B cell (primary cell): Measurements from ENCODE around the gene HOXD10. TPM values are rescaled to one million over a fixed set of nuclear protein-coding genes. Genes with fewer than 3 reads are reported as not detected.

Source experiments
- ATAC-seq: fragments of 200-7000 bp; cut with Tn5 transposase; one replicate; pipeline ENCODE4 v1.10.0; 2021; ENCODE audit warnings: low read depth, mild to moderate bottlenecking, moderate number of reproducible peaks, moderate library complexity
- CTCF ChIA-PET: fragments of 350-600 bp; sonication (Branson Sonifier 250); formaldehyde crosslinking; loops from one replicate; lab custom pipeline; 2021; ENCODE audit warnings: antibody characterized with exemption, inconsistent platforms; lab: Charles Lee
- POLR2A ChIA-PET: fragments of 350-600 bp; sonication (Branson Sonifier 250); formaldehyde crosslinking; loops from one replicate; lab custom pipeline; 2021; ENCODE audit warnings: antibody characterized with exemption; lab: Charles Lee
- DNase-seq: peaks from one replicate; pipeline ENCODE4 v3.0.0; 2013
- H2AFZ ChIP-seq: 2 replicates; pipeline ENCODE4 v1.6.1; 2012; ENCODE audit warnings: mild to moderate bottlenecking, low read depth, low read length; ENCODE audit not compliant: insufficient read depth, poor library complexity, severe bottlenecking
- H3K27ac ChIP-seq, 2 donors: 1 replicate in 1 of 2; 2 replicates in 1 of 2; pipeline ENCODE4 v1.5.1; 2012 to 2013; ENCODE audit warnings: low read length in 2 of 2, mild to moderate bottlenecking in 2 of 2, moderate library complexity in 1 of 2
- H3K27me3 ChIP-seq, 4 experiments: fragments of 200-600 bp in 1 of 4; sonication (generic) in 1 of 4; replicated peaks in 1 of 4; 1 replicate in 2 of 4; 2 replicates in 2 of 4; pipeline versions ENCODE4 v1.6.1 to v1.7.0; 2013 to 2016; ENCODE audit warnings: low read length in 3 of 4, mild to moderate bottlenecking in 2 of 4, mixed read lengths in 1 of 4, moderate library complexity in 1 of 4; ENCODE audit not compliant: insufficient read depth in 4 of 4, control insufficient read depth in 3 of 4; ENCODE audit errors: control extremely low read depth in 1 of 4
- H3K36me3 ChIP-seq, 2 experiments: replicated peaks in 1 of 2; 1 replicate in 1 of 2; 2 replicates in 1 of 2; pipeline versions ENCODE4 v1.6.1 to v1.7.1; 2013; ENCODE audit warnings: low read length in 1 of 2; ENCODE audit not compliant: insufficient read depth in 2 of 2, control insufficient read depth in 1 of 2; ENCODE audit errors: control extremely low read depth in 1 of 2, extremely low read depth in 1 of 2
- H3K4me1 ChIP-seq, 2 donors: fragments of 200-600 bp in 1 of 2; sonication (generic) in 1 of 2; 1 replicate in 1 of 2; 2 replicates in 1 of 2; pipeline versions ENCODE4 v1.5.1 to v1.6.1; 2013 to 2017; ENCODE audit warnings: low read length in 2 of 2; ENCODE audit not compliant: control insufficient read depth in 2 of 2, insufficient read depth in 2 of 2
- H3K4me2 ChIP-seq: replicated peaks from 2 replicates; pipeline ENCODE3; 2012; ENCODE audit warnings: mild to moderate bottlenecking, low read depth, low read length; ENCODE audit not compliant: poor library complexity, severe bottlenecking
- H3K4me3 ChIP-seq, 5 experiments: fragments of 200-600 bp in 1 of 5; sonication (generic) in 1 of 5; 1 replicate in 3 of 5; 2 replicates in 2 of 5; pipeline versions ENCODE4 v1.5.1 to v1.7.0; 2011 to 2016; ENCODE audit warnings: low read length in 4 of 5, mild to moderate bottlenecking in 4 of 5, low read depth in 2 of 5, control low read depth in 1 of 5, moderate library complexity in 1 of 5; ENCODE audit not compliant: insufficient read depth in 1 of 5; ENCODE audit errors: control extremely low read depth in 1 of 5, extremely low read depth in 1 of 5
- H3K79me2 ChIP-seq: fragments of 200-600 bp; sonication (generic); one replicate; pipeline ENCODE4 v1.6.0; 2016; ENCODE audit warnings: low read length; ENCODE audit not compliant: control insufficient read depth, insufficient read depth
- H3K9ac ChIP-seq: fragments of 200-600 bp; sonication (generic); 2 replicates; pipeline ENCODE4 v1.6.1; 2017; ENCODE audit warnings: mild to moderate bottlenecking, low read length, moderate library complexity
- H3K9me3 ChIP-seq, 3 donors: one replicate each; pipeline versions ENCODE4 v1.6.1 to v1.7.1; 2013; ENCODE audit warnings: low read length in 2 of 3; ENCODE audit not compliant: control insufficient read depth in 2 of 3, insufficient read depth in 1 of 3; ENCODE audit errors: control extremely low read depth in 1 of 3
- H4K20me1 ChIP-seq: 2 replicates; pipeline ENCODE4 v1.6.0; 2012; ENCODE audit warnings: mild to moderate bottlenecking, low read length; ENCODE audit not compliant: insufficient read depth, control insufficient read depth, poor library complexity, severe bottlenecking
- H3K27ac Mint-ChIP-seq: one replicate; pipeline ENCODE4 v1.8.0; 2021; ENCODE audit warnings: mixed read lengths
- H3K27me3 Mint-ChIP-seq: one replicate; pipeline ENCODE4 v1.8.0; 2021; ENCODE audit warnings: mixed read lengths
- H3K4me1 Mint-ChIP-seq: one replicate; pipeline ENCODE4 v1.8.0; 2021; ENCODE audit warnings: mixed read lengths
- H3K4me3 Mint-ChIP-seq: one replicate; pipeline ENCODE4 v1.8.0; 2021; ENCODE audit warnings: mixed read lengths
- H3K9me3 Mint-ChIP-seq: one replicate; pipeline ENCODE4 v1.8.0; 2022; ENCODE audit warnings: mixed read lengths; ENCODE audit not compliant: insufficient read depth
- EZH2 ChIP-seq: IDR thresholded peaks from 2 replicates; pipeline ENCODE4 v1.6.1; 2012; ENCODE audit warnings: borderline replicate concordance, low read depth, mild to moderate bottlenecking, moderate library complexity, low read length; ENCODE audit not compliant: insufficient read depth, poor library complexity, severe bottlenecking
- WGBS: methylation state at CpG from one replicate; pipeline ENCODE4 v1.1.5; 2013; ENCODE audit warnings: missing lambda C conversion rate; ENCODE audit not compliant: insufficient coverage; 5-methylcytosine and 5-hydroxymethylcytosine counted together
- intact Hi-C: fragments of 100-400 bp; cut with micrococcal nuclease; formaldehyde crosslinking; loops from one replicate; pipeline ENCODE4 v1.10.0; 2022
- polyA plus RNA-seq: library from polyadenylated mRNA; depleted of rRNA; stranded (reverse); fragments of >200 nt; gene quantifications from 2 replicates; pipeline ENCODE4 v1.2.3, GENCODE V29; 2012
- total RNA-seq, 2 donors: library from RNA; stranded (reverse); fragments of 120-200 nt in 1 of 2; gene quantifications; 1 replicate in 1 of 2; 2 replicates in 1 of 2; pipeline versions ENCODE4 v1.2.3 to v1.2.4, GENCODE V29; 2013 to 2022
- TF ChIP-seq, protein P1 (sequence below): fragments of 200-600 bp; IDR thresholded peaks from one replicate; pipeline ENCODE4 v1.8.0; 2022; ENCODE audit warnings: antibody characterized with exemption, mild to moderate bottlenecking

Gene HOXD10
- total and polyA plus RNA-seq, 2 donors (not counting 1 experiment from before 2014, with no cell fraction given), result not detected

DNA sequence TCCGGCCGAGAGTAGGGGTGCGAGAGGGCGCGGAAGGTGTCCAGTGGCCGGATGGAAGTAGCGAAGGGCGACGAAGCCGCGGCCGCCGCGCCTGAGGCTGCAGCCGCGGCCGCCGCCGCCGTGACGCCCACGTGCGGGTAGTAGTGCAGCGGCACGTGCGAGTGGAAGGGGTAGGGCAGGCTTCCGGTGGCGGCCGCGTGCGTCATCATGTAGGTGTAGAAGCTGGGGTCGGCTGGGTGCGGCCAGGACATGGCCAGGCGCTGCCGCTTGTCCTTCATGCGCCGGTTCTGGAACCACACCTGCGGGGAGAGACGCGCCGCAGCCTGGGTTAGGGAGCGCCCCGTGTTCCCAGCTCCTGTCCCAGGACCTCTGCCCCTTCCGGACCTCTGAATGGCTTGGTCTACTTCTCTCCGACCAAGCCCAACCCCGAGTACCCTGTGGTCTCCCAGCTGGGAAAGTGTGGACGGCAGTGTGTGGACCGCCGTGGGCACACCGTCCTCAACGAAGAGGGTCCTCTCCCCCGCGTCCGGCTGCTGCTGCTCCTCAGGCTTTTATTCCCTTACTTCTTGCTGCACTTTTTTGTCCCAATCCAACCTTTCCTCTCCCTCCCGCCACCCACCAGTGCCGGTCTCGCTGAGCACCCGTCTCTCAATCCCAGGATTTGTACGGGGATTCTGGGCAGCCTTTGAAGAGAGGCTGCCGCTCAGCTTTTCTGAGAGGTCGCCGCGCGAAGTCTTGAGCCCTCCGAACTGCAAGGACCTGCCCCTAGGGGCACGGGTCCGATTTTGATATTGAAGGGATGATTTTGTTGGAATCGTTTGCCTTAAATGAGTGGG, 35.8 kb upstream of the HOXD10 start:
- Histone ChIP-seq H3K4me1 (peaks cover 3 to 20% of the 10 kb centered on the region in 2 donors), H3K36me3 (no peaks in the 10 kb centered on the region), H3K9ac (no peak overlapping the region), H3K9me3 (peaks cover 4 to 69% (median 35%) of the 10 kb centered on the region in 3 donors), H3K4me2 (peak overlapping the region; percentile 28), H2AFZ (no peak overlapping the region), H3K79me2 (no peaks in the 10 kb centered on the region), H4K20me1 (no peaks in the 10 kb centered on the region), H3K27me3 (peaks cover 0 to 86% (median 71%) of the 10 kb centered on the region in 4 experiments), H3K4me3 (no peak overlapping the region), H3K27ac (no peak overlapping the region)
- no peak for ATAC-seq
- TF ChIP-seq, protein P1, sequence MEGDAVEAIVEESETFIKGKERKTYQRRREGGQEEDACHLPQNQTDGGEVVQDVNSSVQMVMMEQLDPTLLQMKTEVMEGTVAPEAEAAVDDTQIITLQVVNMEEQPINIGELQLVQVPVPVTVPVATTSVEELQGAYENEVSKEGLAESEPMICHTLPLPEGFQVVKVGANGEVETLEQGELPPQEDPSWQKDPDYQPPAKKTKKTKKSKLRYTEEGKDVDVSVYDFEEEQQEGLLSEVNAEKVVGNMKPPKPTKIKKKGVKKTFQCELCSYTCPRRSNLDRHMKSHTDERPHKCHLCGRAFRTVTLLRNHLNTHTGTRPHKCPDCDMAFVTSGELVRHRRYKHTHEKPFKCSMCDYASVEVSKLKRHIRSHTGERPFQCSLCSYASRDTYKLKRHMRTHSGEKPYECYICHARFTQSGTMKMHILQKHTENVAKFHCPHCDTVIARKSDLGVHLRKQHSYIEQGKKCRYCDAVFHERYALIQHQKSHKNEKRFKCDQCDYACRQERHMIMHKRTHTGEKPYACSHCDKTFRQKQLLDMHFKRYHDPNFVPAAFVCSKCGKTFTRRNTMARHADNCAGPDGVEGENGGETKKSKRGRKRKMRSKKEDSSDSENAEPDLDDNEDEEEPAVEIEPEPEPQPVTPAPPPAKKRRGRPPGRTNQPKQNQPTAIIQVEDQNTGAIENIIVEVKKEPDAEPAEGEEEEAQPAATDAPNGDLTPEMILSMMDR, result no peak
- no peak for TF ChIP-seq EZH2
- Mint-ChIP-seq H3K27me3 (peaks cover 70% of the 10 kb centered on the region), H3K9me3 (peaks cover 3% of the 10 kb centered on the region), H3K4me3 (no peak overlapping the region), H3K27ac (peak overlapping the region; percentile 59), H3K4me1 (peaks cover 5% of the 10 kb centered on the region)
- peak; percentile 36 for DNase-seq
- CTCF ChIA-PET, result interaction anchor here (1.4 kb wide), 1 partner anchor 47 kb away, joined by 5 read pairs; no protein-coding TSS in a partner anchor
- POLR2A ChIA-PET, result no interaction called here
- 15% methylated on average over 65 of the region's 68 CpGs for WGBS
- intact Hi-C loops, result no loop called here

DNA sequence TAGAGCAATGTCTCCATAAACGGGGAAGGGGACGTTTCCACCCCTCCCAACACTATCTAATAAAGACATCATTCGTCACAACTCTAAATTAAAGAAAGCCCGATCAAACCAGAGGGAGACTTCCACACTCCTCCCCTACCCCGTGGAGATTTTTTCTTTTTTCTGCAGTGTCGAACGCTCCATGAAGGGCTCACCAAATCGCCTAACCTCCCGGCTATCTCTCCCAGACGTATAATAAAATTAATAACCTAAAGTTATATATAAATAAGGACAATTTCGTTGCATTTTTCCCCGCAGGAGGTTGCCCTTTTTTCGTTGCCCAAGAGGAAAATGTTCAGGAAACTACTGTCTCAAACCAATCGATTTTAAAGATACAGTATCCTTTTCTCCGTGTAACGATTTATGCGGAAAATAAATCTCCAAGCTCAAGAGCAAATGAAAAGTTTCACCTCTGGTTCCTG, 35.2 kb upstream of the HOXD10 start:
- Histone ChIP-seq H3K27me3 (peaks cover 0 to 87% (median 72%) of the 10 kb centered on the region in 4 experiments), H3K9me3 (peaks cover 4 to 76% (median 35%) of the 10 kb centered on the region in 3 donors), H2AFZ (no peak overlapping the region), H4K20me1 (no peaks in the 10 kb centered on the region), H3K4me2 (no peak overlapping the region), H3K4me1 (peaks cover 3 to 20% of the 10 kb centered on the region in 2 donors), H3K9ac (no peak overlapping the region), H3K27ac (no peak overlapping the region), H3K79me2 (no peaks in the 10 kb centered on the region), H3K36me3 (no peaks in the 10 kb centered on the region), H3K4me3 (no peak overlapping the region)
- Mint-ChIP-seq H3K9me3 (peaks cover 3% of the 10 kb centered on the region), H3K4me1 (peaks cover 5% of the 10 kb centered on the region), H3K4me3 (no peak overlapping the region), H3K27me3 (peaks cover 67% of the 10 kb centered on the region), H3K27ac (peak overlapping the region; percentile 59)
- 24% methylated on average over 8 of the region's 17 CpGs for WGBS
- ChIA-PET CTCF (no interaction called here), POLR2A (no interaction called here)
- TF ChIP-seq, protein P1, result no peak
- no peak for TF ChIP-seq EZH2
- intact Hi-C loops, result no loop called here
- ATAC-seq (no peak), DNase-seq (peak; percentile 35)
